GM20000 (cell line): ENCODE results near the gene SHISAL1.

Experiments used
- DNase-seq: peaks from one replicate; pipeline ENCODE4 v3.0.0; 2012; ENCODE audit warnings: low spot score
- TF ChIP-seq, protein P1 (sequence below): IDR thresholded peaks from 2 replicates; pipeline ENCODE4 v1.5.1; 2012; ENCODE audit warnings: mild to moderate bottlenecking, control low read depth; ENCODE audit errors: extremely low read depth, missing control alignments

The SHISAL1 gene

DNA sequence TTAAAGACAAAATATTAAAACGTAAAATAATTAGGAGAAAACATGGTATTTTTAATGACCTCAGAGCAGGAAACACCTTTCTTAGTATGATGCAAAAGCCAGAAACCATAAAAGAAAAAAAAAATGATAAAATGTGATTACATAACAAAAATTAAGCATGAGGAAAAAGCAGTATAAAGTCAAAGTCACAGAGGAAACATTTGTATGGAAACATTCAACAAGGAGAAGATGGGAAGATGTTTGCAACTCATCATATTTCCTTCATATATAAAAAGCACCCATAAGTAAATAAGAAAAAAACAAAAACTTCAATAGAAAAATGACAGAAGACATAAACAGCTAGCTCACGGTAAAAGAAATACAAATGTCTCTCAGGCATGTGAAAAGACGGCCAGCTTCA lies 17.3 kb downstream of the SHISAL1 start:
- TF ChIP-seq, protein P1, sequence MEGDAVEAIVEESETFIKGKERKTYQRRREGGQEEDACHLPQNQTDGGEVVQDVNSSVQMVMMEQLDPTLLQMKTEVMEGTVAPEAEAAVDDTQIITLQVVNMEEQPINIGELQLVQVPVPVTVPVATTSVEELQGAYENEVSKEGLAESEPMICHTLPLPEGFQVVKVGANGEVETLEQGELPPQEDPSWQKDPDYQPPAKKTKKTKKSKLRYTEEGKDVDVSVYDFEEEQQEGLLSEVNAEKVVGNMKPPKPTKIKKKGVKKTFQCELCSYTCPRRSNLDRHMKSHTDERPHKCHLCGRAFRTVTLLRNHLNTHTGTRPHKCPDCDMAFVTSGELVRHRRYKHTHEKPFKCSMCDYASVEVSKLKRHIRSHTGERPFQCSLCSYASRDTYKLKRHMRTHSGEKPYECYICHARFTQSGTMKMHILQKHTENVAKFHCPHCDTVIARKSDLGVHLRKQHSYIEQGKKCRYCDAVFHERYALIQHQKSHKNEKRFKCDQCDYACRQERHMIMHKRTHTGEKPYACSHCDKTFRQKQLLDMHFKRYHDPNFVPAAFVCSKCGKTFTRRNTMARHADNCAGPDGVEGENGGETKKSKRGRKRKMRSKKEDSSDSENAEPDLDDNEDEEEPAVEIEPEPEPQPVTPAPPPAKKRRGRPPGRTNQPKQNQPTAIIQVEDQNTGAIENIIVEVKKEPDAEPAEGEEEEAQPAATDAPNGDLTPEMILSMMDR = no peak
- DNase-seq = no peak

DNA sequence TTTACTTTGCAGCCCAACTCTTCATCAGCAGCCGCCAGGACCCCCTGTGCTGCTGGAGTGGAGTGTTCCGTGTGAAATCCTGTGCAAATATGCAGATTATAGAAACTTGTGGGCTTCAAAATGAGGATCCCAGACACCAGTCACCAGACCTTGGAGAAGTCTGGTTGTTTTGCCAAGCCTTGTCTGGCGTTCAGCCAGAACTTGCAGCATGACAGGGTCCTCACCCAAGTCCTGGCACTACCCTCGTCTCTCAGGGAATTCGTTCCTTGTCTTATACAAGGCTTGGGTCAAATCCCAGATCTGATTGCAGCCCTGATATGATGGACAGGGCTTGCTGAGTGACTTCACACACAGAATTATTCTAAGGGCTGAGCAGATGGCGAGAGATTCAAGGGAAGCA lies 18.9 kb downstream of the SHISAL1 start:
- no peak for DNase-seq
- TF ChIP-seq, protein P1 = no peak

DNA sequence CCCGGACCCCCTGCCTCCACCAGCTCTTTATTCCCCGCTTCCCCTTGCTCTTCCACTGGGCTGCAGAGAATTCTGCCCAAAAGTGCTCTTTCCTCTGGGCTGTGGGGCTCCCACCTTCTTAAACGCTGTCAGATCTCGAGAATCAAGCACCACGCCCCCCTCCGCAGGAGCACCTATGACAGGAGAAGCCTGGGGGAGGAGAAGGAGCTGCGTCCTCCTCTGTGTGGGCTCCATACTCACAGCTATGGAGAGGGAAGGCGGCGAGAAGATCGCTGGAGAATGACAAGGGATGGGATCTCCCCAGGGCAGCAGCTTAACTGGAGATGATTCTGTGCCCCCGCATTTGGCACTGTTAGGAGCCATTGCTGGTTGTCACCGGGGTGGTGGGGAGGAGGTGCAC lies 19.7 kb downstream of the SHISAL1 start:
- no peak for DNase-seq
- TF ChIP-seq, protein P1 = no peak

DNA sequence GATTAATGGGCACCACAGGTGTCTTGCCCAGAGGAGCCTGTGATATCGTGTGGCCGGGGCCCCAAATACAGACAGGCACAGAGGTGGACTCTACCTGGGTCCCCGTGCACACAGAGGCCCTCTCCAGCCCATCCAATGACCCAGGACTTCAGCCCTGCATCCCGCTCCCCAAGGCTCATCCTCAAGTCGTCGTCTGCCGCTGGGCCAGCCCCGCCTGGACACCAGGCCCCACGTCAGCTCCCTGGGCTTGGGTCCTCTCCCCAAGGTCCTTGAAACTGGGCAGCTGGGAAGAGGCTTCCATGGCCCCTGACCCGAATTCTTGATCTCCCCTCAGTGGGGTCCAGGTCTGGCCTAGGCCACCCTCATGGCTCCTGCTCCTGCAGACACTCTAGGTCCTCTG lies 20.2 kb downstream of the SHISAL1 start:
- no peak for DNase-seq
- TF ChIP-seq, protein P1 = no peak

DNA sequence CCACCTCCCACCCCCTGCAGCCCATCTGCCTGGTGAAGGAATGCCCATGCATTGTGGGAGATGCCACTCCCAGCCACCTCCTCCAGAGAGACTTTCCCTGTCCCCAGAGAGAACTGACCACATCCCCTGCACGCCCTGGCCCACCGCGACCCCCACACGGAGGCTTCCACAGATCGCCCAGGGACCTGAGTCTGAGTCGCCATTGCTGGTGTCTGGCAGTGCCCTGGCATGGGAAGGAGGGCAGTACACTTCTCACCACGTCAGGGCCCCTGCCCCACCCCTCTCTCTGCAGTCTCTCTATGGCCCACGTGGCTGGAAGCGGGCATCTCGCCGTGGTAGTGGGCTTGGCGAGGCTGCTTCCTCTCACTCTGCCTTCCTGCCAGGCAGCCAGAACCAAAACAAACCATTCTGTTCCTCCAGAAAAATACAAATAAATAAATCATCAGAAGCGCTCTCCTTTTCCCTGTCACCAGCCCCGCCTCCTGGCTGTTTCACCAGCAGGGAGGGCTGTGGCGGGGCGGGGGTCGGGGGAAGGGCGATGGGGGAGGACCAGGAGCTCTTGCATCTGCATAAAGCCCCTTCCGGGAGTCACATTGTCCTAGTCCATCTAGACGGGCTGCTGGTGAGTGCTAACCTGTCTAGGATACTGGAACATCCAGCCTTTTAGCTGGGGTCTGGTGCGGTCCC lies 20.9 kb downstream of the SHISAL1 start:
- TF ChIP-seq, protein P1 = no peak
- no peak for DNase-seq

DNA sequence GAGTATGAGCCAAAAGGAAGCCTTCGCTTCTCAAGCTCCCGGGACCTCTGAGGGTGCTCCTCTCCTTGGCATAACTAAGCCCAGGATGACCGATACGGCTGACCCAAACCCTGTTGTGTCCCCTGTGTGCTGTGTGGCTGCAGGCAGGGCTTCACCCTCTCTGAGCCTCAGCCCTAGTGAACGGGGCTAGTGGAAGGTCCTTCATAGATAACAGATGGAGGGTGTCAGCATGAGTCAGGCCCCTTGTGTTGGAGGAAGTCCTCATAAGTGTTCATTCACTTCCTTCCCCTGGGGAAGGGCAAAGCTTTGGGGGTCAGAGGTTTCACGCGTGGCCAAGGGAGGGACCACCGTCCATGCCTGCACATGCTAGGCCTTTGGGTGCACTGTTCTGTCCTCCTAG lies 21.5 kb downstream of the SHISAL1 start:
- TF ChIP-seq, protein P1 = no peak
- DNase-seq = no peak

DNA sequence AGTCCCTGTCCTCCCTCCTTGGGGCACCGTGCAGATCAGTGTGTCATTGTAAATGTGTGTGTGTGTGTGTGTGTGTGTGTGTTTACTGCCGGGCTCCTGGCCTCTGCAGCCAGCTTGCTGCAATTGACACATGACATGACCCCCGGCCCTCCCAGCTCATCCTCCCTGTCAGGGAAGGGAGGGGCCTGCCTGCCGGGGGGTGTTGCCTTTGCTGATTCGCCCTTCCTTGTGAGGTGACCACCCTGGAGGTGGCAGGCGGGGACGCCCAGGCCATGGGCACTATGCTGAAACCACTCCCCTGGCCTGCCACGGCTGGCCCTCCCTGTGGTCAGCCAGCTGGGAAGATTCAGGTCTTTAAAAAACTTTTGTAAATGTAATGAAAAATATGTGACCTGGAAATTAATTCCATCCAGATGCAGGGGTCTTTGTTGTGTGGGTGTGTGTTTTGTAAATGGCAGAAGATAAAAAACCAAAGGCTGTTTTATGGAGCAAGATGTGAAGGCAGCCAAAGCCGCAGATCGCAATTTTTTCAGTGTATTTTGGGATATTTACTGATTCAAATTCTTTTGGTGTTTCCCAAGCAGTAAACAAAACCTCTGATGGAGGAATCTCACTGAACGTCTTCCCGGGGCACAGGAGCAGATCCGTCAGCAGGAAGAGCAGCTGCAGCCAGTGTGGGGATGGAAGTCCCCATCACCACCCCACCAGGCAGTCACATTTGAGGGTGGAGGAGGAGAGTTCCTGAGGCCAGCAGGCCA lies 23.2 kb downstream of the SHISAL1 start:
- TF ChIP-seq, protein P1 = no peak
- no peak for DNase-seq
